ENCODE measurements around the gene SVOP. TPM values are rescaled to one million over a fixed set of nuclear protein-coding genes. Genes with fewer than 3 reads are reported as not detected.

SVOP gene
- total and polyA plus RNA-seq, 2 of the 4 experiments (the other 2 are of a cell fraction): not detected

DNA sequence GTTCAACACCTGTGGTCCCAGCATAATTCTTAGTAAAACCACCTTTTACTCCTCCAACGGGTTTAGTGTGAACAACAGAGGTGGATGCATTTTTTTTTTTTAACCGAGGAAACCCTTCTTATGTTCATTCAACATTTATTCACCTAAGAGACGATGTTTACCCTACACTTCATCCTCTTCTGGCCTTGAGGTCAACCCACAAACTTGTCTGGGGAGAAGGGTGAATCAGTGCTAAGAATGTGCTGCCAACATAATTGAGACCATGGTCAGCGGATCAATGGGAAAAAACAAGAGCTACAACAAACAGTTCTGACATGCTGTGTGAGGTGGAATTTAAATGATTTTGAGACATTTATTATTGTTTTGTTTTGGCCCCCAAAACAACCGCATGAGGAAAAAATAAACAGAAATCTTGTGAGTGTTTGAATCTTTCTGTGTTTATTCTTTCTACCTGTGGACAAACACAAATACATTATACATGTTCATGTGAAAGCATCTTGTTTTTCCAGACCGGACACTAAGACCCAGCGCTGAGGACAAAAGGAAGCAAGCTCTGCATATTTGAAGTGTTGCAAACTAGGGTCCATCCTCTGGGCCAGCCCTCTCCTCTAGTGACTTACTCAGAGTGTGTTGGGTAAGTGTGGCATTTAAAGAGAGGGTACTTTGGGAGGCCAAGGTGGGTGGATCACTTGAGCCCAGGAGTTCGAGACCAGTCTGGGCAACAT, 26.4 kb upstream of the SVOP start:
- ChIA-PET POLR2A (ENCODE audit: unreplicated experiment) (no interaction called here), CTCF (interaction anchor here (0.7 to 1.8 kb wide), 2 partner anchors 13 to 1980 kb away, joined by 4 to 8 read pairs; no protein-coding TSS in a partner anchor)
- Histone ChIP-seq H3K4me2 (ENCODE audit: low read depth, low read length) (no peak overlapping the region), H3K4ac (ENCODE audit: low read depth, low read length) (no peak overlapping the region), H2AFZ (replicated peaks; ENCODE audit: low read length, poor library complexity) (no peak overlapping the region), H4K8ac (ENCODE audit: low read depth in 2 of 2, low read length in 2 of 2) (no peak overlapping the region), H3K27ac (ENCODE audit: insufficient read depth, low read length) (no peak overlapping the region), H3K18ac (ENCODE audit: low read depth, low read length) (no peak overlapping the region), H3K4me1 (ENCODE audit: control insufficient read depth, insufficient read depth, low read length) (no peaks in the 10 kb centered on the region), H3K9me3 (ENCODE audit: control insufficient read depth, insufficient read depth, low read length) (no peaks in the 10 kb centered on the region), H3K56ac (ENCODE audit: extremely low read depth, insufficient read depth, low read length) (no peak overlapping the region), H4K5ac (ENCODE audit: low read depth, low read length) (no peak overlapping the region), H3K4me3 (ENCODE audit: insufficient read depth, low read depth, low read length) (no peak overlapping the region), H3K23ac (ENCODE audit: low read depth, low read length) (no peak overlapping the region), H2BK20ac (ENCODE audit: low read depth, low read length) (no peak overlapping the region), H2BK15ac (ENCODE audit: low read depth, low read length) (no peak overlapping the region), H3K79me1 (ENCODE audit: low read depth in 1 of 2, low read length in 2 of 2) (no peaks in the 10 kb centered on the region), H2BK120ac (ENCODE audit: low read depth, low read length) (no peak overlapping the region), H4K20me1 (ENCODE audit: insufficient read depth, low read length) (no peaks in the 10 kb centered on the region), H3K9ac (ENCODE audit: low read depth, low read length) (no peak overlapping the region), H4K91ac (ENCODE audit: insufficient read depth, low read depth, low read length) (no peak overlapping the region), H3K36me3 (ENCODE audit: control insufficient read depth, insufficient read depth, low read length) (no peaks in the 10 kb centered on the region), H2AK5ac (ENCODE audit: low read depth, low read length) (no peak overlapping the region), H3K14ac (replicated peaks; ENCODE audit: low read depth, low read length) (no peak overlapping the region), H3K27me3 (ENCODE audit: control insufficient read depth, insufficient read depth, low read length) (no peaks in the 10 kb centered on the region), H2BK5ac (ENCODE audit: low read depth, low read length, poor library complexity, severe bottlenecking) (no peak overlapping the region), H2AK9ac (replicated peaks; ENCODE audit: low read depth, low read length, poor library complexity) (no peak overlapping the region), H3K9me1 (ENCODE audit: insufficient read depth, low read length) (no peaks in the 10 kb centered on the region)
- intact Hi-C loops (cut with micrococcal nuclease) (no loop called here), in situ Hi-C loops (cut with MboI; ENCODE audit: low sequenced_read_pairs) (no loop called here), dilution Hi-C loops (cut with HindIII; ENCODE audit: low sequenced_read_pairs, unreplicated experiment) (no loop called here)
- DNase-seq (peak; percentile 16), ATAC-seq (ENCODE audit: low read depth) (no peak)
- WGBS, 2 experiments (ENCODE audit: extremely low coverage in 2 of 2, insufficient read length in 1 of 2): no CpG with 5 or more reads among the region's 8 CpGs
- TF ChIP-seq, protein P1, sequence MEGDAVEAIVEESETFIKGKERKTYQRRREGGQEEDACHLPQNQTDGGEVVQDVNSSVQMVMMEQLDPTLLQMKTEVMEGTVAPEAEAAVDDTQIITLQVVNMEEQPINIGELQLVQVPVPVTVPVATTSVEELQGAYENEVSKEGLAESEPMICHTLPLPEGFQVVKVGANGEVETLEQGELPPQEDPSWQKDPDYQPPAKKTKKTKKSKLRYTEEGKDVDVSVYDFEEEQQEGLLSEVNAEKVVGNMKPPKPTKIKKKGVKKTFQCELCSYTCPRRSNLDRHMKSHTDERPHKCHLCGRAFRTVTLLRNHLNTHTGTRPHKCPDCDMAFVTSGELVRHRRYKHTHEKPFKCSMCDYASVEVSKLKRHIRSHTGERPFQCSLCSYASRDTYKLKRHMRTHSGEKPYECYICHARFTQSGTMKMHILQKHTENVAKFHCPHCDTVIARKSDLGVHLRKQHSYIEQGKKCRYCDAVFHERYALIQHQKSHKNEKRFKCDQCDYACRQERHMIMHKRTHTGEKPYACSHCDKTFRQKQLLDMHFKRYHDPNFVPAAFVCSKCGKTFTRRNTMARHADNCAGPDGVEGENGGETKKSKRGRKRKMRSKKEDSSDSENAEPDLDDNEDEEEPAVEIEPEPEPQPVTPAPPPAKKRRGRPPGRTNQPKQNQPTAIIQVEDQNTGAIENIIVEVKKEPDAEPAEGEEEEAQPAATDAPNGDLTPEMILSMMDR (conservative IDR thresholded peaks at IDR 0.05; ENCODE audit: low read depth, low read length): no peak
- TF ChIP-seq NFE2L2 (IDR thresholded peaks at IDR 0.05; ENCODE audit: low read depth, low read length): no peak
- no peak for TF ChIP-seq BHLHE40 (IDR thresholded peaks at IDR 0.05; ENCODE audit: low read depth, low read length)
- TF ChIP-seq, protein P2, sequence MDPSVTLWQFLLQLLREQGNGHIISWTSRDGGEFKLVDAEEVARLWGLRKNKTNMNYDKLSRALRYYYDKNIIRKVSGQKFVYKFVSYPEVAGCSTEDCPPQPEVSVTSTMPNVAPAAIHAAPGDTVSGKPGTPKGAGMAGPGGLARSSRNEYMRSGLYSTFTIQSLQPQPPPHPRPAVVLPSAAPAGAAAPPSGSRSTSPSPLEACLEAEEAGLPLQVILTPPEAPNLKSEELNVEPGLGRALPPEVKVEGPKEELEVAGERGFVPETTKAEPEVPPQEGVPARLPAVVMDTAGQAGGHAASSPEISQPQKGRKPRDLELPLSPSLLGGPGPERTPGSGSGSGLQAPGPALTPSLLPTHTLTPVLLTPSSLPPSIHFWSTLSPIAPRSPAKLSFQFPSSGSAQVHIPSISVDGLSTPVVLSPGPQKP (IDR thresholded peaks at IDR 0.05; ENCODE audit: borderline replicate concordance, low read depth, low read length): no peak
- TF ChIP-seq CHD1 (IDR thresholded peaks at IDR 0.05; ENCODE audit: low read depth, low read length): no peak
- no peak for TF ChIP-seq MAFK (IDR thresholded peaks at IDR 0.05; ENCODE audit: low read depth, low read length)
- no peak for TF ChIP-seq CEBPB (IDR thresholded peaks at IDR 0.05; ENCODE audit: low read depth, low read length)
- no peak for TF ChIP-seq POLR2A (IDR thresholded peaks at IDR 0.05; ENCODE audit: low read depth, low read length)
- no TSS peak for BruUV-seq (replicated peaks)
